H9 (cell line): ENCODE measurements around the gene GLI2. TPM values are rescaled to one million over a fixed set of nuclear protein-coding genes. Genes with fewer than 3 reads are reported as not detected.
A peak's percentile ranks its signal among the peaks of the same experiment; 100 is the strongest.

ENCODE experiments used
- DNase-seq: peaks from one replicate; pipeline ENCODE4 v3.0.0-alpha.2; 2017
- H2AFZ ChIP-seq: one replicate; pipeline ENCODE4 v1.6.1; 2013; ENCODE audit warnings: mild to moderate bottlenecking, low read length, control low read depth, moderate library complexity
- H2AK5ac ChIP-seq: 2 replicates; pipeline ENCODE4 v1.6.1; 2013; ENCODE audit warnings: low read length, control low read depth, mixed read lengths; ENCODE audit not compliant: insufficient read length
- H2BK120ac ChIP-seq: one replicate; pipeline ENCODE4 v1.6.1; 2013; ENCODE audit warnings: low read depth, mild to moderate bottlenecking, low read length, control low read depth, inconsistent platforms; ENCODE audit not compliant: poor library complexity, severe bottlenecking
- H2BK12ac ChIP-seq: 2 replicates; pipeline ENCODE4 v1.6.1; 2013; ENCODE audit warnings: low read length, control low read depth, mixed read lengths, low read depth; ENCODE audit not compliant: insufficient read length
- H2BK15ac ChIP-seq: 2 replicates; pipeline ENCODE4 v1.6.1; 2013; ENCODE audit warnings: low read depth, low read length, control low read depth
- H2BK20ac ChIP-seq: one replicate; pipeline ENCODE4 v1.6.1; 2013; ENCODE audit warnings: low read depth, mild to moderate bottlenecking, low read length, control low read depth, inconsistent platforms; ENCODE audit not compliant: poor library complexity, severe bottlenecking
- H2BK5ac ChIP-seq: 2 replicates; pipeline ENCODE4 v1.6.1; 2013; ENCODE audit warnings: low read length, control low read depth, mixed read lengths; ENCODE audit not compliant: insufficient read length
- H3K14ac ChIP-seq: 2 replicates; pipeline ENCODE4 v1.6.1; 2013; ENCODE audit warnings: low read length, control low read depth; ENCODE audit not compliant: insufficient read depth
- H3K18ac ChIP-seq: 2 replicates; pipeline ENCODE4 v1.6.1; 2013; ENCODE audit warnings: low read depth, mild to moderate bottlenecking, mixed read lengths, low read length, control low read depth; ENCODE audit not compliant: insufficient read length
- H3K23ac ChIP-seq: 2 replicates; pipeline ENCODE4 v1.6.1; 2013; ENCODE audit warnings: low read length, control low read depth, mixed read lengths, low read depth; ENCODE audit not compliant: insufficient read length
- H3K23me2 ChIP-seq: 2 replicates; pipeline ENCODE4 v1.6.1; 2013; ENCODE audit warnings: low read depth, mild to moderate bottlenecking, mixed read lengths, low read length, control low read depth; ENCODE audit not compliant: insufficient read length, poor library complexity, severe bottlenecking
- H3K27ac ChIP-seq: 2 replicates; pipeline ENCODE4 v1.5.1; 2013; ENCODE audit warnings: low read length, control low read depth, mixed read lengths, low read depth; ENCODE audit not compliant: insufficient read length
- H3K27me3 ChIP-seq: 2 replicates; pipeline ENCODE4 v1.6.1; 2013; ENCODE audit warnings: low read length, control low read depth, inconsistent platforms; ENCODE audit not compliant: insufficient read depth
- H3K4ac ChIP-seq: 2 replicates; pipeline ENCODE4 v1.6.1; 2013; ENCODE audit warnings: low read depth, mild to moderate bottlenecking, control low read depth, inconsistent platforms, low read length, moderate library complexity
- H3K4me1 ChIP-seq: 2 replicates; pipeline ENCODE4 v1.6.1; 2013; ENCODE audit warnings: low read length, control low read depth, inconsistent platforms; ENCODE audit not compliant: insufficient read depth
- H3K4me2 ChIP-seq: 2 replicates; pipeline ENCODE4 v1.6.1; 2013; ENCODE audit warnings: low read length, control low read depth, mixed read lengths; ENCODE audit not compliant: insufficient read length, insufficient read depth
- H3K56ac ChIP-seq: 2 replicates; pipeline ENCODE4 v1.6.1; 2013; ENCODE audit warnings: low read depth, mild to moderate bottlenecking, mixed read lengths, low read length, control low read depth; ENCODE audit not compliant: insufficient read length
- H3K79me1 ChIP-seq: 2 replicates; pipeline ENCODE4 v1.6.1; 2013; ENCODE audit warnings: low read depth, mild to moderate bottlenecking, moderate library complexity, low read length, control low read depth, inconsistent platforms; ENCODE audit not compliant: insufficient read depth, poor library complexity, severe bottlenecking
- H3K79me2 ChIP-seq: 2 replicates; pipeline ENCODE4 v1.6.1; 2013; ENCODE audit warnings: low read length, control low read depth, inconsistent platforms; ENCODE audit not compliant: insufficient read depth
- H3K9ac ChIP-seq: 2 replicates; pipeline ENCODE4 v1.6.1; 2013; ENCODE audit warnings: low read length, control low read depth, mixed read lengths; ENCODE audit not compliant: insufficient read length; ENCODE audit errors: extremely low read depth
- H3K9me3 ChIP-seq: one replicate; pipeline ENCODE4 v1.6.1; 2013; ENCODE audit warnings: low read depth, low read length, inconsistent platforms; ENCODE audit not compliant: control insufficient read depth
- H3T11ph ChIP-seq: one replicate; pipeline ENCODE4 v1.6.1; 2013; ENCODE audit warnings: mild to moderate bottlenecking, low read length, control low read depth, inconsistent platforms
- H4K20me1 ChIP-seq: one replicate; pipeline ENCODE4 v1.6.1; 2013; ENCODE audit not compliant: control insufficient read depth, insufficient read length, insufficient read depth
- H4K5ac ChIP-seq: 2 replicates; pipeline ENCODE4 v1.6.1; 2013; ENCODE audit warnings: low read depth, mild to moderate bottlenecking, mixed read lengths, low read length, control low read depth; ENCODE audit not compliant: insufficient read length
- H4K8ac ChIP-seq: replicated peaks from 2 replicates; pipeline ENCODE4 v1.6.1; 2013; ENCODE audit warnings: low read length, control low read depth, mixed read lengths, low read depth; ENCODE audit not compliant: insufficient read length
- H4K91ac ChIP-seq: 2 replicates; pipeline ENCODE4 v1.6.1; 2013; ENCODE audit warnings: low read depth, mild to moderate bottlenecking, moderate library complexity, mixed read lengths, low read length, control low read depth; ENCODE audit not compliant: insufficient read length
- H3K27ac Mint-ChIP-seq, 3 experiments: 2 replicates in 2 of 3; 3 replicates in 1 of 3; pipeline ENCODE4 v1.8.0; 2020 to 2021; ENCODE audit warnings: mixed read lengths in 3 of 3, mild to moderate bottlenecking in 1 of 3, moderate library complexity in 1 of 3
- H3K27me3 Mint-ChIP-seq: 2 replicates; pipeline ENCODE4 v1.8.0; 2021; ENCODE audit warnings: low read depth, mild to moderate bottlenecking, moderate library complexity, mixed read lengths
- H3K36me3 Mint-ChIP-seq, 3 experiments: 2 replicates in 2 of 3; 3 replicates in 1 of 3; pipeline ENCODE4 v1.8.0; 2020 to 2021; ENCODE audit warnings: low read depth in 3 of 3, mixed read lengths in 3 of 3; ENCODE audit not compliant: insufficient read depth in 1 of 3
- H3K4me1 Mint-ChIP-seq, 2 experiments: 2 replicates each; pipeline ENCODE4 v1.8.0; 2020; ENCODE audit warnings: mixed read lengths in 2 of 2
- H3K4me3 Mint-ChIP-seq, 2 experiments: 2 replicates in 1 of 2; 3 replicates in 1 of 2; pipeline ENCODE4 v1.8.0; 2020 to 2021; ENCODE audit warnings: mild to moderate bottlenecking in 2 of 2, mixed read lengths in 2 of 2, moderate library complexity in 1 of 2
- H3K9me3 Mint-ChIP-seq, 2 experiments: 2 replicates in 1 of 2; 3 replicates in 1 of 2; pipeline ENCODE4 v1.8.0; 2020; ENCODE audit warnings: mild to moderate bottlenecking in 2 of 2, mixed read lengths in 2 of 2, moderate library complexity in 1 of 2
- CTCF ChIP-seq: fragments of 200-600 bp; sonication (generic); conservative IDR thresholded peaks from 3 replicates; pipeline ENCODE4 v1.8.0; 2021; ENCODE audit warnings: antibody characterized with exemption, mild to moderate bottlenecking
- WGBS: extraction: QIAGEN DNeasy Blood & Tissue Kit; methylation state at CpG from one replicate; pipeline ENCODE4 v1.1.7; 2013; ENCODE audit warnings: missing lambda C conversion rate, low lambda C conversion rate, mixed read lengths; ENCODE audit not compliant: insufficient read length; ENCODE audit errors: extremely low coverage; 5-methylcytosine and 5-hydroxymethylcytosine counted together
- total RNA-seq: library from RNA; stranded (reverse); gene quantifications from 2 replicates; pipeline ENCODE4 v1.2.1, GENCODE V29; 2021

GLI2 gene
- total RNA-seq, 1 experiment from 2014 or later: 56.7 TPM

- WGBS: no CpG with 5 or more reads among the region's 5 CpGs
- Histone ChIP-seq H2AK5ac (no peak overlapping the region), H3K23me2 (no peaks in the 10 kb centered on the region), H4K91ac (no peak overlapping the region), H3K4ac (no peak overlapping the region), H3K9me3 (no peaks in the 10 kb centered on the region), H3K79me2 (no peaks in the 10 kb centered on the region), H3K9ac (no peak overlapping the region), H3K18ac (peak overlapping the region; percentile 15), H3K23ac (no peak overlapping the region), H3K27me3 (no peaks in the 10 kb centered on the region; the same call in 1 of the 2 replicates), H3K79me1 (no peaks in the 10 kb centered on the region), H2BK5ac (no peak overlapping the region), H3K56ac (no peak overlapping the region), H2BK20ac (no peak overlapping the region), H3K14ac (no peak overlapping the region), H4K20me1 (no peaks in the 10 kb centered on the region), H2AFZ (no peak overlapping the region), H2BK15ac (no peak overlapping the region), H3K27ac (peak overlapping the region; percentile 24), H4K8ac (no peak overlapping the region), H4K5ac (no peak overlapping the region), H2BK120ac (no peak overlapping the region), H3K4me1 (peaks cover 4% of the 10 kb centered on the region; the same call in 1 of the 2 replicates), H3T11ph (no peak overlapping the region), H3K4me2 (peak overlapping the region; percentile 34), H2BK12ac (no peak overlapping the region)
- TF ChIP-seq CTCF: no peak
- Mint-ChIP-seq H3K27ac (peak overlapping the region; percentile 90 to 95 (median 94)), H3K36me3 (no peaks in the 10 kb centered on the region; a peak in 1 of 7 replicates), H3K9me3 (no peaks in the 10 kb centered on the region; a peak in 1 of 5 replicates), H3K4me1 (peaks cover 81 to 84% of the 10 kb centered on the region in 2 experiments), H3K4me3 (peak overlapping the region; percentile 40 to 69), H3K27me3 (peaks cover 81% of the 10 kb centered on the region)
- peak; percentile 80 for DNase-seq
Observed at GRCh38 chr2:120709608-120710041, 26.0 kb upstream of the GLI2 start.
